WERI-Rb-1 (cell line): Measurements from ENCODE around the gene CGB3.

Source experiments
- DNase-seq: peaks from one replicate; pipeline ENCODE4 v3.0.0-alpha.2; 2020
- H3K27ac ChIP-seq: fragments of 250-450 bp; sonication (Bioruptor Pico); 2 replicates; pipeline ENCODE4 v1.5.1; 2020; ENCODE audit warnings: mild to moderate bottlenecking, moderate library complexity
- H3K27me3 ChIP-seq: fragments of 250-450 bp; sonication (Bioruptor Pico); 2 replicates; pipeline ENCODE4 v1.5.1; 2021; ENCODE audit warnings: mild to moderate bottlenecking, low read depth, moderate library complexity; ENCODE audit not compliant: insufficient read depth, severe bottlenecking
- H3K36me3 ChIP-seq: fragments of 250-450 bp; sonication (Bioruptor Pico); 2 replicates; pipeline ENCODE4 v1.5.1; 2020; ENCODE audit warnings: mild to moderate bottlenecking, moderate library complexity
- H3K4me3 ChIP-seq: 2 replicates; pipeline ENCODE4 v1.5.1; 2011; ENCODE audit warnings: low read depth, mild to moderate bottlenecking, control low read depth, low read length
- H3K9me3 ChIP-seq: fragments of 250-450 bp; sonication (Bioruptor Pico); 2 replicates; pipeline ENCODE4 v1.5.1; 2021; ENCODE audit warnings: mild to moderate bottlenecking, moderate library complexity; ENCODE audit not compliant: severe bottlenecking
- CTCF ChIP-seq: IDR thresholded peaks from 2 replicates; pipeline ENCODE4 v1.5.1; 2011; ENCODE audit warnings: low read depth, mild to moderate bottlenecking, control low read depth, inconsistent platforms, low read length

The CGB3 gene

DNA sequence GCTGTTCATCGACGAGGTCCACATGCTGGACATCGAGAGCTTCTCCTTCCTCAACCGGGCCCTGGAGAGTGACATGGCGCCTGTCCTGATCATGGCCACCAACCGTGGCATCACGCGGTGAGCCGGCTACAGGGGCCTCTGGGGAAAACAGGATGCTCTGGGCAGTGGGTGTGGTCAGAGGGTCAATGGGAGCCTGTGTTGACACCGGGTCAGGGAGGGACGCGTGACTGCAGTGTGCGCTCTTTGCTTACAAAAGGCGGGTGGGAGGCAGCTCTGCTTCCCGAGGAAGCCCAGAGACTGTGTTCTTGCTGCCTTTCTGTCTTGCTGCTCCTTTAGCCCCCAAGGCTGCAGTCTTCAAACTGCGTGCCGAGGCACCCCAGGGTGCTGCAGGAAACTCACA lies 12.9 kb downstream of the CGB3 start:
- Histone ChIP-seq H3K27ac (no peak overlapping the region), H3K27me3 (no peaks in the 10 kb centered on the region), H3K4me3 (no peak overlapping the region), H3K36me3 (peaks cover 78% of the 10 kb centered on the region), H3K9me3 (no peaks in the 10 kb centered on the region)
- no peak for TF ChIP-seq CTCF
- DNase-seq: no peak

DNA sequence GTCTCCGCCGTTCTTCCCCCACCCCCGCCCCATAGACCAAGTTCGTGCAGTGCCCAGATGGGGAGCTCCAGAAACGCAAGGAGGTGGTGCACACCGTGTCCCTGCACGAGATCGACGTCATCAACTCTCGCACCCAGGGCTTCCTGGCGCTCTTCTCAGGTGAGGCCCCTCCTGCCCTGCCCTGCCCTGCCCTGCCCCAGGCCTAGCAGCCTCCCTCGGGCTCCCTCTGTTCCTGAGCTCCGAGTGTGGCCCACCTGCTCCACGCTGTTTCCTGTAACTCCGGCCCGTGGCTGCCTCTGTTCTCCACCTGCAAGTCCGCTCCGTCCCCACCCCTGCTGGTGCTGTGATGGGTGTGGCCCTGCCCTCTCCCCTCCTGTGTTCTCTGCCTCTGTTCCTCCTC lies 13.7 kb downstream of the CGB3 start:
- H3K27ac ChIP-seq: no peak overlapping the region
- DNase-seq: no peak
- no peaks in the 10 kb centered on the region for H3K9me3 ChIP-seq
- H3K27me3 ChIP-seq: no peaks in the 10 kb centered on the region
- H3K4me3 ChIP-seq: no peak overlapping the region
- TF ChIP-seq CTCF: no peak
- H3K36me3 ChIP-seq: peaks cover 75% of the 10 kb centered on the region

GRCh38 chr19:49009828-49010227 lies 14.3 kb downstream of the CGB3 start:
- no peak for TF ChIP-seq CTCF
- no peak overlapping the region for H3K4me3 ChIP-seq
- no peaks in the 10 kb centered on the region for H3K9me3 ChIP-seq
- no peak for DNase-seq
- H3K36me3 ChIP-seq: peaks cover 75% of the 10 kb centered on the region
- no peak overlapping the region for H3K27ac ChIP-seq
- H3K27me3 ChIP-seq: no peaks in the 10 kb centered on the region

- DNase-seq: no peak
- H3K4me3 ChIP-seq: no peak overlapping the region
- no peak for TF ChIP-seq CTCF
- H3K9me3 ChIP-seq: no peaks in the 10 kb centered on the region
- no peak overlapping the region for H3K27ac ChIP-seq
- peaks cover 77% of the 10 kb centered on the region for H3K36me3 ChIP-seq
- H3K27me3 ChIP-seq: no peaks in the 10 kb centered on the region
These were observed 17.2 kb downstream of the CGB3 start for GRCh38 chr19:49006905-49007304.

GRCh38 chr19:49004964-49005614 lies 19.0 kb downstream of the CGB3 start:
- Histone ChIP-seq H3K36me3 (peaks cover 68% of the 10 kb centered on the region), H3K4me3 (no peak overlapping the region), H3K27me3 (no peaks in the 10 kb centered on the region), H3K9me3 (no peaks in the 10 kb centered on the region), H3K27ac (no peak overlapping the region)
- DNase-seq: no peak
- TF ChIP-seq CTCF: no peak

DNA sequence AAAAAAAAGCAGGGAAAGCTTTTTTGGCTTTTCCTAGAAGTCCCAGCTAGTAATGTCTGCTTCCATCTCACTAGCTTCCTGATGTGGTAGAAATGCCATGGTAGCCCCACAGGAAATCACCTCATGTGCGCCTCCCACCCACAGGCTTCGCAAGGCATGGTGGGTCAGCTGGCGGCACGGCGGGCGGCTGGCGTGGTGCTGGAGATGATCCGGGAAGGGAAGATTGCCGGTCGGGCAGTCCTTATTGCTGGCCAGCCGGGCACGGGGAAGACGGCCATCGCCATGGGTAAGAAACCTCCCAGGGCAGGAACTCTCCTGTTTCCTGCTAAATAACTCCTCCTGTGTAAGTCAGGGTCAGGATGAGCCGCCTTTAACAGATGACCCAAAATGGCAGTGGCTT lies 20.0 kb downstream of the CGB3 start:
- H3K4me3 ChIP-seq: no peak overlapping the region
- no peaks in the 10 kb centered on the region for H3K27me3 ChIP-seq
- peaks cover 68% of the 10 kb centered on the region for H3K36me3 ChIP-seq
- DNase-seq: no peak
- no peak for TF ChIP-seq CTCF
- no peak overlapping the region for H3K27ac ChIP-seq
- no peaks in the 10 kb centered on the region for H3K9me3 ChIP-seq
